Small intestine (tissue), 7 donors: ENCODE results near the gene PRSS21. TPM values are rescaled to one million over a fixed set of nuclear protein-coding genes. Genes with fewer than 3 reads are reported as not detected.

ENCODE experiments used
- DNase-seq, 2 donors: peaks; one replicate each; pipeline versions ENCODE4 v3.0.0 to v3.0.0-alpha.2; 2013
- FAIRE-seq: peaks from 2 replicates; lab custom pipeline; 2012; peaks lifted over from hg19 to GRCh38; lab: Jason Lieb, UNC
- H3K27ac ChIP-seq, 3 donors: one replicate each; pipeline ENCODE4 v1.5.1; 2013; ENCODE audit warnings: low read length in 2 of 3, mild to moderate bottlenecking in 2 of 3, control low read depth in 1 of 3, inconsistent platforms in 1 of 3, low read depth in 1 of 3, moderate library complexity in 1 of 3
- H3K27me3 ChIP-seq, 3 donors: one replicate each; pipeline ENCODE4 v1.6.1; 2013; ENCODE audit warnings: low read length in 3 of 3, inconsistent platforms in 1 of 3; ENCODE audit not compliant: control insufficient read depth in 3 of 3, insufficient read depth in 3 of 3
- H3K36me3 ChIP-seq, 3 donors: one replicate each; pipeline ENCODE4 v1.6.1; 2013; ENCODE audit warnings: low read length in 3 of 3, inconsistent platforms in 1 of 3, low read depth in 1 of 3, mild to moderate bottlenecking in 1 of 3, moderate library complexity in 1 of 3; ENCODE audit not compliant: control insufficient read depth in 3 of 3, insufficient read depth in 2 of 3
- H3K4me1 ChIP-seq, 3 donors: one replicate each; pipeline ENCODE4 v1.6.1; 2013; ENCODE audit warnings: low read length in 2 of 3, inconsistent platforms in 1 of 3, low read depth in 1 of 3, mild to moderate bottlenecking in 1 of 3, moderate library complexity in 1 of 3; ENCODE audit not compliant: control insufficient read depth in 3 of 3, insufficient read depth in 2 of 3
- H3K4me3 ChIP-seq, 3 donors: one replicate each; pipeline ENCODE4 v1.5.1; 2013; ENCODE audit warnings: low read length in 3 of 3, control low read depth in 1 of 3, inconsistent platforms in 1 of 3, low read depth in 1 of 3, mild to moderate bottlenecking in 1 of 3, moderate library complexity in 1 of 3
- H3K9me3 ChIP-seq, 2 donors: one replicate each; pipeline ENCODE4 v1.6.1; 2013; ENCODE audit warnings: low read depth in 1 of 2, low read length in 1 of 2; ENCODE audit not compliant: control insufficient read depth in 2 of 2, insufficient read depth in 1 of 2
- WGBS, 3 donors: extraction: QIAGEN DNeasy Blood & Tissue Kit; methylation state at CpG; one replicate each; pipeline ENCODE4 v1.1.7; 2013; 5-methylcytosine and 5-hydroxymethylcytosine counted together
- polyA plus RNA-seq, 4 donors: library from polyadenylated mRNA; stranded (reverse) in 3 of 4; unstranded in 1 of 4; fragments of 200-250 nt in 3 of 4; fragments of 120-200 nt in 1 of 4; gene quantifications; one replicate each; pipeline versions ENCODE4 v1.2.1 to v1.2.3, GENCODE V29; 2013
- donor health status: healthy with polysubstance abuse.
- donor health status: control.
- donor health status: control.
- donor health status: Bipolar disorder and iron deficiency.
- donor health status: healthy.

PRSS21 gene
- polyA plus RNA-seq, 4 donors, result 0.15 to 0.19 TPM; not detected in 2

DNA sequence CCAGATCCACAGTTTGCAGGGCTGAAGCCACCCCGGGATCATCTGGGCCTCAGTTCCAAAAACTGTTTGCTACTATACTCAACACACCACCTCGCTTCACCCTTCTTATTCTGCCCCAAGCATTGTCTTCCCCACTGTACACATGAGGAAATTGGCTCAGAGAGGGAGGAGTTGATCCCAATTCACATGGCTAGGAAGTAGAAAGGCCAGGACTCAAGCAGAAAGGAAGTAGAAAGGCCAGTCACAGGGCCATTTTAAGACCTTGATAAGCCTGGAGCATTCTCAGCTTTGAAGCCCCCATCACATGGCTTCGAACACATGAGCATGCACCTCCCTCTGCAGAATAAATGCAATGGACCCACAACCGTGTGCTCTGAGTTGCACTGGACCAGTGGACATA lies 48.6 kb downstream of the PRSS21 start:
- FAIRE-seq (no peak), DNase-seq (no peak)
- Histone ChIP-seq H3K27me3 (peaks cover 0 to 23% (median 4%) of the 10 kb centered on the region in 3 donors), H3K4me1 (peaks cover 0 to 4% (median 0%) of the 10 kb centered on the region in 3 donors), H3K36me3 (no peaks in the 10 kb centered on the region), H3K4me3 (no peak overlapping the region), H3K27ac (no peak overlapping the region), H3K9me3 (peaks cover 0 to 9% of the 10 kb centered on the region in 2 donors)
- 68 to 82% (median 78%) methylated on average over 4 of the region's 4 CpGs for WGBS, 3 donors

DNA sequence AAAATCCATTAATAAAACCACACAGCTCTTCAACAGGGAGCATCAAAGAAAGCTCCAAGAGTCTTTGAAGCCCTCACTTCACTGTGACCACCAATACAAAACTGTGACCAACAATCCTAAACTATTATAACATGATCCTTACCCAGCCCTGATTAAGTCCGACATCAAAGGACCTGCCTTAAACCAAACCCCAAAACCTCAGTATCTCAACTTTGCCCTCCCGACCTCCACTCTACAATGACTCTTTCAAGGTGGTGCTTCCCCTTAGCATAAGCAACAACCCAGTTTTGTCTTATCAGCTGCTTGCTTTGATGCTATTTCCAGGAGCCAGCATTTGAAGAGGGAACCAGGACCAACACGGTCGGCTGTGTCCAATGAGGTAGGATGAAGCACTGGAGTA lies 49.4 kb downstream of the PRSS21 start:
- no peak overlapping the region for H3K27ac ChIP-seq
- H3K27me3 ChIP-seq, result peaks cover 0 to 24% (median 0%) of the 10 kb centered on the region in 3 donors
- DNase-seq (no peak), FAIRE-seq (no peak)
- no peaks in the 10 kb centered on the region for H3K36me3 ChIP-seq
- 55 to 76% (median 63%) methylated on average over 4 of the region's 4 CpGs for WGBS, 3 donors
- no peak overlapping the region for H3K4me3 ChIP-seq
- peaks cover 0 to 4% (median 0%) of the 10 kb centered on the region in 3 donors for H3K4me1 ChIP-seq
- H3K9me3 ChIP-seq, result peaks cover 0 to 1% of the 10 kb centered on the region in 2 donors

DNA sequence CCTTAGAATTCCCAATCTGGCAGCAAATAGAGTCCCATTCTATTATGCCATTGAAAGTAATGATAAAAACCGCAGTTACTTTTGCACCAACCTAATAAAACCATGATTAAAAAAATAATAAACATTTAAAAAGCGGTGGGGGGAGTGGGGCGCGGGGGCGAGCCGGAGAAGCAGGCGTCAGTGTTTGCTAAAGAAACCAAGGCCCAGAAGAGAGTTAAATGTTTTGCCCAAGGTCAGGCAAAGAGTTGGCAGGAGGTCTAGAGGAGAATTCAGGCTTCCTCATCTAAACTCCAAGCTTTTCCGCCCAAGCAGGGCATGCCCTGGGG lies 50.6 kb downstream of the PRSS21 start:
- WGBS, 3 donors, result 19 to 48% (median 35%) methylated on average over 8 of the region's 8 CpGs
- peak overlapping the region; percentile 42 to 55 (median 46) for H3K4me3 ChIP-seq
- H3K27ac ChIP-seq, result peak overlapping the region; percentile 53 to 98 (median 78)
- H3K36me3 ChIP-seq, result no peaks in the 10 kb centered on the region
- no peaks in the 10 kb centered on the region for H3K9me3 ChIP-seq
- peaks cover 0 to 29% (median 0%) of the 10 kb centered on the region in 3 donors for H3K27me3 ChIP-seq
- DNase-seq (no peak), FAIRE-seq (no peak)
- H3K4me1 ChIP-seq, result peaks cover 0 to 4% (median 0%) of the 10 kb centered on the region in 3 donors

DNA sequence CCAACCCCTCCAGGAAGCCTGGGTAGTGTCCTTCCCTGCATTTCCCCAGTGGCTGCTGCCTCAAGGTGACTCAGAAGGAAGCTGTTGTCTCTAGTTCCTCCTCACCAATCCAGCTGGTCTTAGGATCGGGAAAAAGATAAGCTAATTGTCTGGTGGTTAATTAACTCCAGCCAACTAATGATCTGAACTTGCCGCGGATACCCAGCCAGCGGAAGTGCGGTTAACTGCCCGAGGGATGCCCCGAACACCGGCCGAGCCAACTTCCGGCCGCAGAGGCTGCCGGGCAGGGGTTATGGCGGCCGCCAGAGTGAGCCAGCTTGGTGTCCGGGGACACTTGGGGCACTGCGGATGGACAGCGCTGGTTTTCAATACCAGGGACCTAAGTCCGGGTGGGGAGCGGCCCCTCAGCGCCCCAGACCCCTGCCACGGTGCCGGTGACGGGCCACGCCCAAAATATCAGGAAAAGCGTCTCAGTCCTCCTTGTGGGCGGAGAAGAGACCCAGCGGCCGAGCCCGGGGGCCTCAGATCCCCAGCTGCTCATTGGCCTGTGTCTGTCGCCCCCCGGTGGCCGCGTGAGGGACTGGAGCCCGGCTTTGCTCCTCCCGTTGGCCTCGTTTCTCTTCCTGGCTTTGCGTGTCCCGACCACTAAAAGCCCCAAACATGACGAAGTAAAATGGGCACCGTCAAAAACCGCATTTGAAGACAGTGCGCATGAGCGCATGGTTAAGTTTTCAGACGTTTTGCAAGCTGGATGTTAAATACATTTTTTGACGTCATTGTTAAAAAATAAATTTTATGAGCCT lies 51.2 kb downstream of the PRSS21 start:
- peak overlapping the region; percentile 53 to 98 (median 78) for H3K27ac ChIP-seq
- FAIRE-seq, result no peak
- DNase-seq, result peak; percentile 92 to 97
- peaks cover 0 to 4% (median 0%) of the 10 kb centered on the region in 3 donors for H3K4me1 ChIP-seq
- H3K9me3 ChIP-seq, result no peaks in the 10 kb centered on the region
- H3K36me3 ChIP-seq, result no peaks in the 10 kb centered on the region
- 0% methylated on average over 38 to 45 of the region's 45 CpGs for WGBS, 3 donors
- H3K27me3 ChIP-seq, result peaks cover 0 to 29% (median 0%) of the 10 kb centered on the region in 3 donors
- peak overlapping the region; percentile 46 to 55 (median 52) for H3K4me3 ChIP-seq

Other genes starting within 250 kb of the PRSS21 start
- 10 to 100 TPM; 19.0 to 41.2 (median 29.9) TPM for gene KCTD5, start 134.7 kb upstream of the PRSS21 start, polyA plus RNA-seq
- 1 to 10 TPM in 1 of 4 donors, under 1 TPM in 1, not detected in 2; 0.65 to 1.3 TPM for gene PRSS27, start 97.0 kb upstream of the PRSS21 start, polyA plus RNA-seq
- gene SRRM2, start 64.6 kb upstream of the PRSS21 start, polyA plus RNA-seq, result 100 to 1,000 TPM; 329 to 655 (median 496) TPM
- gene ELOB, start 40.0 kb upstream of the PRSS21 start, polyA plus RNA-seq, result 100 to 1,000 TPM; 166 to 718 (median 396) TPM
- under 1 TPM in 1 of 4 donors, not detected in 3; 0.03 TPM for gene PRSS33, start 29.7 kb upstream of the PRSS21 start, polyA plus RNA-seq
- not detected for gene PRSS41, start 18.8 kb upstream of the PRSS21 start, polyA plus RNA-seq
- 10 to 100 TPM in 3 of 4 donors, 1 to 10 TPM in 1; 5.2 to 19.9 (median 15.0) TPM for gene ZG16B, start 13.1 kb downstream of the PRSS21 start, polyA plus RNA-seq
- gene PRSS22, start 40.9 kb downstream of the PRSS21 start, polyA plus RNA-seq, result 1 to 10 TPM in 2 of 4 donors, under 1 TPM in 2; 0.45 to 3.9 (median 1.1) TPM
- gene FLYWCH2, start 66.0 kb downstream of the PRSS21 start, polyA plus RNA-seq, result 10 to 100 TPM in 3 of 4 donors, 1 to 10 TPM in 1; 9.1 to 30.2 (median 23.3) TPM
- gene FLYWCH1, start 94.7 kb downstream of the PRSS21 start, polyA plus RNA-seq, result 10 to 100 TPM; 13.0 to 18.8 (median 14.9) TPM
- gene KREMEN2, start 147.0 kb downstream of the PRSS21 start, polyA plus RNA-seq, result under 1 TPM in 3 of 4 donors, not detected in 1; 0.15 to 0.54 (median 0.47) TPM
- 10 to 100 TPM in 2 of 4 donors, 1 to 10 TPM in 2; 1.4 to 19.4 (median 6.9) TPM for gene PAQR4, start 152.1 kb downstream of the PRSS21 start, polyA plus RNA-seq
- gene PKMYT1, start 163.2 kb downstream of the PRSS21 start, polyA plus RNA-seq, result 10 to 100 TPM in 2 of 4 donors, 1 to 10 TPM in 2; 2.5 to 24.7 (median 7.0) TPM
- gene CLDN9, start 195.7 kb downstream of the PRSS21 start, polyA plus RNA-seq, result 1 to 10 TPM in 2 of 4 donors, under 1 TPM in 2; 0.76 to 2.7 (median 0.99) TPM
- gene CLDN6, start 200.9 kb downstream of the PRSS21 start, polyA plus RNA-seq, result 10 to 100 TPM in 1 of 4 donors, under 1 TPM in 1, not detected in 2; 0.04 to 24.4 TPM
- 100 to 1,000 TPM in 2 of 4 donors, 10 to 100 TPM in 2; 27.4 to 259 (median 80.2) TPM for gene TNFRSF12A, start 203.1 kb downstream of the PRSS21 start, polyA plus RNA-seq
- gene HCFC1R1, start 206.7 kb downstream of the PRSS21 start, polyA plus RNA-seq, result 100 to 1,000 TPM in 1 of 4 donors, 10 to 100 TPM in 3; 51.5 to 119 (median 57.0) TPM
- gene THOC6, start 206.8 kb downstream of the PRSS21 start, polyA plus RNA-seq, result 10 to 100 TPM; 35.9 to 51.4 (median 45.0) TPM
- gene BICDL2, start 219.7 kb downstream of the PRSS21 start, polyA plus RNA-seq, result 10 to 100 TPM; 19.1 to 47.8 (median 33.5) TPM
- gene MMP25, start 229.3 kb downstream of the PRSS21 start, polyA plus RNA-seq, result 1 to 10 TPM in 1 of 4 donors, under 1 TPM in 3; 0.54 to 3.4 (median 0.78) TPM
- 1,000 to 10,000 TPM in 1 of 4 donors, 100 to 1,000 TPM in 3; 127 to 1,061 (median 507) TPM for gene IL32, start 248.4 kb downstream of the PRSS21 start, polyA plus RNA-seq